ENCODE results near the gene LZTR1.

- no peak for TF ChIP-seq POLR2A (IDR thresholded peaks at IDR 0.05)
- TF ChIP-seq POLR2AphosphoS5 (IDR thresholded peaks at IDR 0.05): no peak
- TF ChIP-seq CTCF (IDR thresholded peaks at IDR 0.05): no peak
Observed at GRCh38 chr22:20978419-20978818, 3.7 kb upstream of the LZTR1 start.
